Prostate gland (tissue), 2 donors: ENCODE data around the gene SLC12A8.

Experiments used
- POLR2AphosphoS5 ChIP-seq: sonication (generic); formaldehyde crosslinking; IDR thresholded peaks from one replicate; pipeline ENCODE4 v1.6.1; 2017; ENCODE audit warnings: antibody characterized with exemption
- TF ChIP-seq, protein P1 (sequence below), 4 experiments: fragments of 200-600 bp in 2 of 4; fragments of 450-650 bp in 2 of 4; sonication (generic) in 2 of 4; IDR thresholded peaks; 1 replicate in 3 of 4; 2 replicates in 1 of 4; pipeline ENCODE4 v1.5.1; 2016 to 2019; ENCODE audit warnings: antibody characterized with exemption in 4 of 4, mild to moderate bottlenecking in 2 of 4, moderate library complexity in 2 of 4

DNA sequence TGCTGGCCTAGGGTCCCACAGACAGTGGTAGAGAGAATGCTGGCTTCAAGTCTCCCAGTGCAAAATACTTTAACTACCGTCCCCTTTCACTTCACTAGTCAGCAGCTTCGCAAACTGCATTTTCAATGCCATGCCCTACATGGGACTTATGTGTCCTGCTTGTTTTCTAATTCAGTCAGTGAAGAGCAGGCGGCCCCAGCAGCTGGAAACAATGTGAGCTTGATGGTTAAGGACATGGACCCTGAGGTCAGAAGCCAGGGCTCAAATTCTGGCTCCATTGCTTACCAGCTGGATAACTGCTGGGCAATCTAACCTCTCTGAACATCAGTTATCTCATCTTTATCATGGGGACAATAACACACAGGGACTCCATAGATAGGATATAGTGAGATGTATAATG lies 58.4 kb downstream of the SLC12A8 start:
- TF ChIP-seq, protein P1, sequence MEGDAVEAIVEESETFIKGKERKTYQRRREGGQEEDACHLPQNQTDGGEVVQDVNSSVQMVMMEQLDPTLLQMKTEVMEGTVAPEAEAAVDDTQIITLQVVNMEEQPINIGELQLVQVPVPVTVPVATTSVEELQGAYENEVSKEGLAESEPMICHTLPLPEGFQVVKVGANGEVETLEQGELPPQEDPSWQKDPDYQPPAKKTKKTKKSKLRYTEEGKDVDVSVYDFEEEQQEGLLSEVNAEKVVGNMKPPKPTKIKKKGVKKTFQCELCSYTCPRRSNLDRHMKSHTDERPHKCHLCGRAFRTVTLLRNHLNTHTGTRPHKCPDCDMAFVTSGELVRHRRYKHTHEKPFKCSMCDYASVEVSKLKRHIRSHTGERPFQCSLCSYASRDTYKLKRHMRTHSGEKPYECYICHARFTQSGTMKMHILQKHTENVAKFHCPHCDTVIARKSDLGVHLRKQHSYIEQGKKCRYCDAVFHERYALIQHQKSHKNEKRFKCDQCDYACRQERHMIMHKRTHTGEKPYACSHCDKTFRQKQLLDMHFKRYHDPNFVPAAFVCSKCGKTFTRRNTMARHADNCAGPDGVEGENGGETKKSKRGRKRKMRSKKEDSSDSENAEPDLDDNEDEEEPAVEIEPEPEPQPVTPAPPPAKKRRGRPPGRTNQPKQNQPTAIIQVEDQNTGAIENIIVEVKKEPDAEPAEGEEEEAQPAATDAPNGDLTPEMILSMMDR (IDR thresholded peaks at IDR 0.05) = no peak
- TF ChIP-seq POLR2AphosphoS5 = no peak
